D721Med (cell line): ENCODE measurements around the gene C17orf50.

Source experiments
- DNase-seq: peaks from one replicate; pipeline ENCODE4 v3.0.0; 2011; ENCODE audit warnings: low spot score; ENCODE audit not compliant: insufficient read length
- FAIRE-seq: peaks from 2 replicates; lab custom pipeline; 2011; peaks lifted over from hg19 to GRCh38; lab: Jason Lieb, UNC
- TF ChIP-seq, protein P1 (sequence below): IDR thresholded peaks from 2 replicates; pipeline ENCODE4 v1.5.1; 2012; ENCODE audit warnings: mild to moderate bottlenecking, control low read depth; ENCODE audit not compliant: insufficient read depth; ENCODE audit errors: missing control alignments

C17orf50 gene

DNA sequence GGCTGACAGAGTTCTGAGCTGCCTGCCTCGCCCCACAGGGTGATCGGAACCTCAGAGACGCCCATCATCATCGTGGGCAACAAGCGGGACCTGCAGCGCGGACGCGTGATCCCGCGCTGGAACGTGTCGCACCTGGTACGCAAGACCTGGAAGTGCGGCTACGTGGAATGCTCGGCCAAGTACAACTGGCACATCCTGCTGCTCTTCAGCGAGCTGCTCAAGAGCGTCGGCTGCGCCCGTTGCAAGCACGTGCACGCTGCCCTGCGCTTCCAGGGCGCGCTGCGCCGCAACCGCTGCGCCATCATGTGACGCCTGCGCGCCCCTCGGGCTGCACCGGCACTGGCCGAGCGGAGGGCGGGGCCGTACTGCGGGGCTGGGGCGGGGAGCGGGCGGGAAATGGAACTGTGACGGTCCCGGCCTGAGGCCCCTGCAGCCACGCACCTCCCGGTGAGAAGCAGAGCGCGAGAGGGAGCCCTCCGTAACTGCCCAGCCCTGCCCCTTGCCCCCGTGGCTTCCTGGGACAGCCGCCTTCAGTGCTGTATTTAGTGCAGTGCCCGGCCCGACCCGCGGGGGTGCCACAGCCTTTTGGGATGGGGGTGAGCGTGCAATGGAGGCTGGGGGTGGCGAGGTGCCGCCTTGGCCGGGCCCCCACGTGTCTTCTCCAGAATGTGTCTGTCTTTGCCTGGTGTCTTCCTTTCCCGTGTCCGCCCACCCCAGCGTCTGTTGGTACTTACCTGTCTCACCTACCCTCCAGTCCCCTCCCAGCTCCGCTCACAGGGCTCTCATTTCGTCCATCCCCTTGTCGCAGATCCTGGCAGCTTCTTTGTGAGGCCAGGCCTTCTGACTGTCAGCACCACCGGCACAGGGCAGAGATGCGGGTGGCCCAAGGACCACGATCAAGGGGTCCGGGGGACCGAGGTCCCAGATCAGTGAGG lies 19.4 kb upstream of the C17orf50 start:
- DNase-seq = no peak
- FAIRE-seq = no peak
- TF ChIP-seq, protein P1, sequence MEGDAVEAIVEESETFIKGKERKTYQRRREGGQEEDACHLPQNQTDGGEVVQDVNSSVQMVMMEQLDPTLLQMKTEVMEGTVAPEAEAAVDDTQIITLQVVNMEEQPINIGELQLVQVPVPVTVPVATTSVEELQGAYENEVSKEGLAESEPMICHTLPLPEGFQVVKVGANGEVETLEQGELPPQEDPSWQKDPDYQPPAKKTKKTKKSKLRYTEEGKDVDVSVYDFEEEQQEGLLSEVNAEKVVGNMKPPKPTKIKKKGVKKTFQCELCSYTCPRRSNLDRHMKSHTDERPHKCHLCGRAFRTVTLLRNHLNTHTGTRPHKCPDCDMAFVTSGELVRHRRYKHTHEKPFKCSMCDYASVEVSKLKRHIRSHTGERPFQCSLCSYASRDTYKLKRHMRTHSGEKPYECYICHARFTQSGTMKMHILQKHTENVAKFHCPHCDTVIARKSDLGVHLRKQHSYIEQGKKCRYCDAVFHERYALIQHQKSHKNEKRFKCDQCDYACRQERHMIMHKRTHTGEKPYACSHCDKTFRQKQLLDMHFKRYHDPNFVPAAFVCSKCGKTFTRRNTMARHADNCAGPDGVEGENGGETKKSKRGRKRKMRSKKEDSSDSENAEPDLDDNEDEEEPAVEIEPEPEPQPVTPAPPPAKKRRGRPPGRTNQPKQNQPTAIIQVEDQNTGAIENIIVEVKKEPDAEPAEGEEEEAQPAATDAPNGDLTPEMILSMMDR = no peak

DNA sequence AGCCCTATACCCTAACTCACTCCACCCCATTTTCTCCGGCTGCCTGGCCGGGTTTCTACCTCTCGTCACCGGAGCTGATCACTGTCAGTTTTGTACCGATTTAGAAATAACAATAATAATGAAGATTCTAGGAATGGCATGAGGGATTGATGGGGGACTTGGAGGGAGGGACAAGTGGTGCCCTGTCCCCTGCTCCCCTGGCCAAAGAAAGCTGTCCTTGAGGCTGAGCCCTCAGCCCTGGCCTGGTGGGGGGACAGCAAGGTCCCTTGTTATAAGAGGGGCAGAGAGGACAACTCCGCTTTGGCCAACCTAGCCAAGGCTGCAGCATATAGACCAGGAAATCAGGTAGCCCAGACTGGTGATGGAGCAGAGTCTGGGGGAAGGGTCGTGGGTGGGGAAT lies 18.2 kb upstream of the C17orf50 start:
- no peak for DNase-seq
- TF ChIP-seq, protein P1 = no peak
- no peak for FAIRE-seq

DNA sequence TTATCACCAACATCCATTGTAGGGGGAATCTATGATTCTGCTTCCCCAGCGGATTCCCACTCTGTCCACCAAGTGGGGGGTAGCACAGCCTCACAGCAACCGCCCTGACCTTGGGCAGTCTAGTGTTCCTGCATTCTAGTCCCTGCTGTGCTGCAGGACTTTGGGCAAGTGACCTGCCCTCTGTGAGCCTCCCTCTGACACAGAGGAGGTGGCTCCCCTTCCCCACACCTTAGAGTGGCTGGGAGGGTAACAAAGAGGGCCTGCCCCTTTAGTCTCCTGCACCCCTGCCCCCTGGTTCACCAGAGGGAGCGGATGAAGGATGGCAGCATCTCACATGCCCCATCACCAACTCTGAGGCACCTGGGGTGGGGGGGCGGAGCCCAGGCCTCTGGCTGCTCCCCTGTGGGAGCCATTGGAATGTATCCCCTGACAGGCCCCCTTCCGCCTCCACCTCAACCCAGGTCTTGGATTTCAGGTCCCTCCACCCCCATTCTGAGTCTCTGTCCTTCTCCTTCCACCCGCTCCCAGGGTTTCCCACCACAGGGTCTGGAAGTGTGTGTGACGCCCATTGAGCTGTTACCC lies 17.7 kb upstream of the C17orf50 start:
- TF ChIP-seq, protein P1 = no peak
- DNase-seq (no peak), FAIRE-seq (no peak)

DNA sequence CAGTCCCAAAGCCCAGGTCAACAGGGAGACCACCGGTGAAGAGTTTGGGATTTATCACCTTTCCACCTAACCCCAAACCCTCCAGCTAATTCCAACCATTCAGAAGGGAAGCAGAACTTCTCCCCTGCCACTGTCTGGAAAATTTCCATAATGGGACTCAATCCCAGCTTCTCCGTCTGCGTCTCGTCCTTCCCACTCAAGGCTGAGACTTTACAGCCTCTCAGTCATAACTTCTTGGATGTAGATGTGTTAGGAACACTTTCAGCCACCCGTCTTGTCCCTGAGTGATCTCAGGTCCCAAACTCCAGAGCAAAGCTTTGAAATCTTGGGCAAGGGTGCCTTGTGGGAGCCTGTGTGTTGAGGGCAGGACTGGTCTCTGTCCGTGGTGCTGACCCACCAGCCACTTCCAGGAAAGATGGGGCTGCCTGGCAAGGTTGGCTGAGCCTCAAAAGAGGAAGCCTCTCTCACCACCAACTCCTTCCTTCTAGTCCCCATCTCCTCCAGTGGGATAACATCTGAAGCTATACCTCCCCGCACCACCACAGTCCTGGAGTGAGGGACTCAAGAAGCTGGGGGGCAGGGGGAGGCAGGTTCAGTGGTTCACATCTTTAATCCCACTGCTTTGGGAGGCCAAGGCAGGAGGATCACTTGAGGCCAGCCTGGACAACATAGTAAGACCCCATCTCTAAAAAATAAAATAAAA lies 16.9 kb upstream of the C17orf50 start:
- TF ChIP-seq, protein P1 = no peak
- FAIRE-seq = no peak
- DNase-seq = no peak

DNA sequence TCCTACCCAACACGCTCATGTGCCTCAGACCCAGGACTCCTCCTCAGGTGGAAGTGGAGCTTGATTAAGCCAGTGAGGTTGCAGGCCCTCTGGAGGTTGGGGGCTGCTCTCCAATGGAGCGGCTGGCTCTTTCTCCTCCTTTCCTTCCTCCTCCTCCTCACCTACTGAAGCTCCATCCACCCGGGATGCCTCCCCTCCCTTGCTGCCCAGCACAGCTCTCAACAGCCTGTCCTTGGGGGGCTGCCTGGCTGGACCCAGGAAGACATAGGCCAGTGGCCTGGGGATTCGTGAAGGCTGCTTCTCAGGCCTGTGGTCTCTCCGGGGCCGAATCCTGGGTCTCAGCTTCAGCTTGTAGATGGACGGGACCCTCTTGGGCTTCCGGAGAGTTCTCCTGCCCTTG lies 15.9 kb upstream of the C17orf50 start:
- TF ChIP-seq, protein P1 = no peak
- FAIRE-seq = no peak
- DNase-seq = no peak

DNA sequence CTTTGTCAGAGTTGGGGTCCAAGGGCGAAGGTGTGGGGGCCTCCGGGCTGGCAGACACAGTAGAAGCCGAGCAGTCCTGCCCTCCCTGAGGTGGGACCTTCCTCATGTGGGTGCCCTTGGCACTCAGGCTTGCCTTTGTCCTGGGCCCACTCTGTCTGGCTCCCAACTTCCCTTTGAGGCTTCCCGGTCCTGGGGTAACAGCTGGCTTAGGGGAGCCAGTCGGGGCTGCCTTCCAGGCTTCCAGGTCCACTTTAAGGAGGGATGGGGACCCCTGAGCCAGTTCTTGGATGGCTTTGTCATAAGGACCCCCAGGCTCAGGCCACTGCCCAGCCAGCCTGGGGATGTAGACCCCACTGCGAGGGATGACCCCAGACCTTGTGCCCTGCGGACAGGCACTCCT lies 15.4 kb upstream of the C17orf50 start:
- TF ChIP-seq, protein P1 = no peak
- DNase-seq = no peak
- no peak for FAIRE-seq
